HCT116 (cell line): ENCODE data around the gene ST3GAL2.

Experiments
- CEBPB ChIP-seq: IDR thresholded peaks from 2 replicates; pipeline ENCODE4 v1.6.1; 2012; ENCODE audit warnings: low read depth
- CTCF ChIP-seq, 3 experiments: fragments of 200-600 bp in 1 of 3; sonication (generic) in 1 of 3; IDR thresholded peaks in 2 of 3; conservative IDR thresholded peaks in 1 of 3; 2 replicates each; pipeline ENCODE4 v1.5.1; 2012 to 2017; ENCODE audit warnings: low read depth in 2 of 3, low read length in 2 of 3, antibody characterized with exemption in 1 of 3, borderline replicate concordance in 1 of 3, control low read depth in 1 of 3, mild to moderate bottlenecking in 1 of 3, mixed read lengths in 1 of 3, mixed run types in 1 of 3, moderate library complexity in 1 of 3; ENCODE audit not compliant: insufficient read depth in 1 of 3
- EGR1 ChIP-seq: IDR thresholded peaks from 2 replicates; pipeline ENCODE4 v1.6.1; 2012; ENCODE audit warnings: low read depth
- EZH2 ChIP-seq: fragments of 200-600 bp; sonication (generic); IDR thresholded peaks from 2 replicates; pipeline ENCODE4 v1.6.1; 2017; ENCODE audit warnings: antibody characterized with exemption, mixed run types
- MAX ChIP-seq: IDR thresholded peaks from 2 replicates; pipeline ENCODE4 v1.6.1; 2012
- POLR2A ChIP-seq: IDR thresholded peaks from 2 replicates; pipeline ENCODE4 v1.7.0; 2011; ENCODE audit warnings: borderline replicate concordance; ENCODE audit not compliant: insufficient read depth, insufficient read length; ENCODE audit errors: extremely low read depth
- POLR2AphosphoS5 ChIP-seq: IDR thresholded peaks from 2 replicates; pipeline ENCODE4 v1.6.1; 2011; ENCODE audit warnings: mild to moderate bottlenecking, low read depth, low read length, moderate library complexity
- REST ChIP-seq: IDR thresholded peaks from 2 replicates; pipeline ENCODE4 v1.6.1; 2012; ENCODE audit warnings: low read depth
- SIN3A ChIP-seq: IDR thresholded peaks from 2 replicates; pipeline ENCODE4 v1.6.1; 2012; ENCODE audit warnings: low read depth
- YY1 ChIP-seq: IDR thresholded peaks from 2 replicates; pipeline ENCODE4 v1.6.1; 2011; ENCODE audit warnings: low read length, low read depth, moderate library complexity, mild to moderate bottlenecking; ENCODE audit not compliant: insufficient replicate concordance; ENCODE audit errors: extremely low read depth
- ZBTB33 ChIP-seq: IDR thresholded peaks from 2 replicates; pipeline ENCODE4 v1.6.1; 2011; ENCODE audit warnings: mild to moderate bottlenecking, low read length, moderate library complexity; ENCODE audit not compliant: insufficient replicate concordance; ENCODE audit errors: extremely low read depth

GRCh38 chr16:70480127-70481105 lies 41.5 kb upstream of the ST3GAL2 start:
- TF ChIP-seq YY1 (no peak), POLR2A (no peak), REST (no peak), CTCF (IDR thresholded peaks at IDR 0.05 in 2 of 3, conservative IDR thresholded peaks at IDR 0.05 in 1 of 3; ENCODE audit: borderline replicate concordance in 1 of 3, insufficient read depth in 1 of 3, low read depth in 2 of 3, low read length in 2 of 3) (no peak), EZH2 (no peak), EGR1 (no peak), CEBPB (no peak), SIN3A (no peak), ZBTB33 (no peak), POLR2AphosphoS5 (no peak), MAX (no peak)
